ENCODE data around the gene ERCC1. TPM values are rescaled to one million over a fixed set of nuclear protein-coding genes. Genes with fewer than 3 reads are reported as not detected.
A peak's percentile ranks its signal among the peaks of the same experiment; 100 is the strongest.

Gene ERCC1
- total RNA-seq (2014; rRNA removed; shearing (Covaris generic); ENCODE audit: low replicate concordance): 118 and 167 TPM in 2 replicates

GRCh38 chr19:45423589-45424190, at the start of gene ERCC1:
Gene ERCC1 (minus strand): TSS chr19:45423917. CDS start chr19:45423374, 543 bp downstream.
- Histone ChIP-seq H3K27me3 (no peaks in the 10 kb centered on the region), H3K36me3 (peaks cover 38% of the 10 kb centered on the region), H3K9me3 (no peaks in the 10 kb centered on the region), H3K4me3 (peak within 1 kb of the TSS; percentile 86)
- peak; percentile 96 for DNase-seq

- Histone ChIP-seq H3K9me3 (no peaks in the 10 kb centered on the region), H3K4me3 (no peak overlapping the region), H3K36me3 (no peaks in the 10 kb centered on the region), H3K27me3 (no peaks in the 10 kb centered on the region)
- DNase-seq: no peak
Observed at GRCh38 chr19:45473367-45473681, 49.6 kb upstream of the ERCC1 start.

GRCh38 chr19:45472563-45473366, 49.0 kb upstream of the ERCC1 start:
- Histone ChIP-seq H3K9me3 (no peaks in the 10 kb centered on the region), H3K36me3 (no peaks in the 10 kb centered on the region), H3K27me3 (no peaks in the 10 kb centered on the region), H3K4me3 (no peak overlapping the region)
- DNase-seq: no peak

- H3K36me3 ChIP-seq: no peaks in the 10 kb centered on the region
- H3K4me3 ChIP-seq: no peak overlapping the region
- no peak for DNase-seq
- no peaks in the 10 kb centered on the region for H3K27me3 ChIP-seq
- no peaks in the 10 kb centered on the region for H3K9me3 ChIP-seq
Observed at GRCh38 chr19:45471931-45472562, 48.3 kb upstream of the ERCC1 start.

- H3K36me3 ChIP-seq: no peaks in the 10 kb centered on the region
- no peak for DNase-seq
Observed at GRCh38 chr19:45471111-45471930, 47.6 kb upstream of the ERCC1 start.

GRCh38 chr19:45470762-45471081, 47.0 kb upstream of the ERCC1 start:
- no peak for DNase-seq
- Histone ChIP-seq H3K9me3 (no peaks in the 10 kb centered on the region), H3K27me3 (no peaks in the 10 kb centered on the region), H3K4me3 (no peak overlapping the region), H3K36me3 (no peaks in the 10 kb centered on the region)

More at GRCh38 chr19:45471111-45471930, 47.6 kb upstream of the ERCC1 start:
- H3K4me3 ChIP-seq: no peak overlapping the region
- no peaks in the 10 kb centered on the region for H3K9me3 ChIP-seq
- H3K27me3 ChIP-seq: no peaks in the 10 kb centered on the region

- H3K4me3 ChIP-seq: peak overlapping the region; percentile 77
- peak; percentile 62 for DNase-seq
- H3K27me3 ChIP-seq: no peaks in the 10 kb centered on the region
Observed at GRCh38 chr19:45469945-45470761, 46.4 kb upstream of the ERCC1 start.

GRCh38 chr19:45469132-45469944, 45.6 kb upstream of the ERCC1 start:
- DNase-seq: peak; percentile 95
- Histone ChIP-seq H3K27me3 (no peaks in the 10 kb centered on the region), H3K4me3 (peak overlapping the region; percentile 77), H3K36me3 (no peaks in the 10 kb centered on the region), H3K9me3 (no peaks in the 10 kb centered on the region)

More at GRCh38 chr19:45469945-45470761, 46.4 kb upstream of the ERCC1 start:
- Histone ChIP-seq H3K9me3 (no peaks in the 10 kb centered on the region), H3K36me3 (no peaks in the 10 kb centered on the region)

GRCh38 chr19:45468803-45469131, 45.0 kb upstream of the ERCC1 start:
- peak overlapping the region; percentile 77 for H3K4me3 ChIP-seq
- no peaks in the 10 kb centered on the region for H3K9me3 ChIP-seq
- H3K27me3 ChIP-seq: no peaks in the 10 kb centered on the region
- no peak for DNase-seq
- no peaks in the 10 kb centered on the region for H3K36me3 ChIP-seq

- Histone ChIP-seq H3K9me3 (no peaks in the 10 kb centered on the region), H3K4me3 (peak overlapping the region; percentile 77), H3K36me3 (no peaks in the 10 kb centered on the region), H3K27me3 (no peaks in the 10 kb centered on the region)
- peak; percentile 26 for DNase-seq
Observed at GRCh38 chr19:45468159-45468651, 44.5 kb upstream of the ERCC1 start.

- Histone ChIP-seq H3K36me3 (no peaks in the 10 kb centered on the region), H3K9me3 (no peaks in the 10 kb centered on the region), H3K27me3 (no peaks in the 10 kb centered on the region), H3K4me3 (peak within 1 kb of the TSS; percentile 77)
- DNase-seq: peak; percentile 90
Observed at GRCh38 chr19:45467456-45468158, 43.9 kb upstream of the ERCC1 start, which contains the start of gene FOSB. Gene FOSB (plus strand): TSS chr19:45467996. CDS start chr19:45468587, 591 bp downstream.

GRCh38 chr19:45467115-45467455, 43.4 kb upstream of the ERCC1 start:
- Histone ChIP-seq H3K9me3 (no peaks in the 10 kb centered on the region), H3K27me3 (no peaks in the 10 kb centered on the region)
- no peak for DNase-seq

GRCh38 chr19:45464852-45465441, 41.2 kb upstream of the ERCC1 start:
- no peak for DNase-seq
- Histone ChIP-seq H3K9me3 (no peaks in the 10 kb centered on the region), H3K36me3 (no peaks in the 10 kb centered on the region), H3K27me3 (no peaks in the 10 kb centered on the region), H3K4me3 (no peak overlapping the region)

More at GRCh38 chr19:45467115-45467455, 43.4 kb upstream of the ERCC1 start:
- no peaks in the 10 kb centered on the region for H3K36me3 ChIP-seq
- H3K4me3 ChIP-seq: peak overlapping the region; percentile 77

GRCh38 chr19:45464274-45464673, 40.6 kb upstream of the ERCC1 start:
- Histone ChIP-seq H3K4me3 (no peak overlapping the region), H3K9me3 (no peaks in the 10 kb centered on the region), H3K27me3 (no peaks in the 10 kb centered on the region), H3K36me3 (no peaks in the 10 kb centered on the region)
- DNase-seq: no peak

Data from MG63 (cell line).